IMR-90 (cell line): ENCODE results near the gene CHST8. TPM values are rescaled to one million over a fixed set of nuclear protein-coding genes. Genes with fewer than 3 reads are reported as not detected.

Experiments
- ATAC-seq: fragments of 200-7000 bp; cut with Tn5 transposase; 2 replicates; pipeline ENCODE4 v1.9.1; 2020; ENCODE audit warnings: low read depth, mild to moderate bottlenecking, moderate library complexity
- BruUV-seq: library from RNA; stranded (reverse); fragments of 400-500 nt; replicated peaks from 2 replicates; lab custom pipeline; 2021; lab: Mats Ljungman, UMichigan
- CTCF ChIA-PET: fragments of 300-600 bp; formaldehyde crosslinking; extraction: SDS; loops from one replicate; lab custom pipeline; 2021; ENCODE audit warnings: antibody characterized with exemption; lab: Yijun Ruan, JAX
- POLR2A ChIA-PET: fragments of 300-600 bp; sonication (Branson Sonifier 250); formaldehyde crosslinking; loops from one replicate; lab custom pipeline; 2022; ENCODE audit warnings: antibody characterized with exemption; ENCODE audit not compliant: unreplicated experiment; lab: Charles Lee
- DNase-seq: peaks from one replicate; pipeline ENCODE4 v3.0.0; 2013
- H2AFZ ChIP-seq: replicated peaks from 2 replicates; pipeline ENCODE3; 2013; ENCODE audit warnings: low read length, mild to moderate bottlenecking; ENCODE audit not compliant: poor library complexity
- H2AK5ac ChIP-seq: 2 replicates; pipeline ENCODE4 v1.6.1; 2013; ENCODE audit warnings: low read depth, low read length, inconsistent platforms
- H2AK9ac ChIP-seq: replicated peaks from 2 replicates; pipeline ENCODE3; 2013; ENCODE audit warnings: mild to moderate bottlenecking, low read depth, low read length, moderate library complexity; ENCODE audit not compliant: poor library complexity
- H2BK120ac ChIP-seq: 2 replicates; pipeline ENCODE4 v1.6.1; 2013; ENCODE audit warnings: low read depth, low read length, inconsistent platforms
- H2BK15ac ChIP-seq: 3 replicates; pipeline ENCODE4 v1.6.1; 2013; ENCODE audit warnings: low read depth, low read length, inconsistent platforms
- H2BK20ac ChIP-seq: 2 replicates; pipeline ENCODE4 v1.6.1; 2013; ENCODE audit warnings: low read depth, mild to moderate bottlenecking, inconsistent platforms, low read length, moderate library complexity
- H2BK5ac ChIP-seq: 2 replicates; pipeline ENCODE4 v1.6.1; 2013; ENCODE audit warnings: mild to moderate bottlenecking, low read depth, low read length, inconsistent platforms; ENCODE audit not compliant: poor library complexity, severe bottlenecking
- H3K14ac ChIP-seq: replicated peaks from 2 replicates; pipeline ENCODE4 v1.6.1; 2013; ENCODE audit warnings: low read depth, low read length, inconsistent platforms
- H3K18ac ChIP-seq: 2 replicates; pipeline ENCODE4 v1.6.1; 2013; ENCODE audit warnings: low read depth, low read length, control low read depth
- H3K23ac ChIP-seq: 2 replicates; pipeline ENCODE4 v1.6.1; 2013; ENCODE audit warnings: low read depth, low read length, inconsistent platforms
- H3K27ac ChIP-seq: 2 replicates; pipeline ENCODE4 v1.5.1; 2013; ENCODE audit warnings: mild to moderate bottlenecking, control low read depth, low read length; ENCODE audit not compliant: insufficient read depth
- H3K27me3 ChIP-seq: 2 replicates; pipeline ENCODE4 v1.6.1; 2013; ENCODE audit warnings: low read length; ENCODE audit not compliant: control insufficient read depth, insufficient read depth
- H3K36me3 ChIP-seq: 2 replicates; pipeline ENCODE4 v1.6.1; 2013; ENCODE audit warnings: low read length, mixed read lengths; ENCODE audit not compliant: control insufficient read depth, insufficient read depth
- H3K4ac ChIP-seq: 2 replicates; pipeline ENCODE4 v1.6.1; 2013; ENCODE audit warnings: low read depth, low read length, inconsistent platforms
- H3K4me1 ChIP-seq: 2 replicates; pipeline ENCODE4 v1.6.1; 2013; ENCODE audit warnings: low read length, mixed read lengths; ENCODE audit not compliant: control insufficient read depth, insufficient read depth
- H3K4me2 ChIP-seq: 2 replicates; pipeline ENCODE4 v1.6.1; 2013; ENCODE audit warnings: low read depth, mild to moderate bottlenecking, control low read depth, low read length, moderate library complexity
- H3K4me3 ChIP-seq: 2 replicates; pipeline ENCODE4 v1.5.1; 2013; ENCODE audit warnings: low read depth, mild to moderate bottlenecking, control low read depth, low read length, moderate library complexity; ENCODE audit not compliant: insufficient read depth
- H3K56ac ChIP-seq: 2 replicates; pipeline ENCODE4 v1.6.1; 2013; ENCODE audit warnings: low read length, inconsistent platforms; ENCODE audit not compliant: insufficient read depth; ENCODE audit errors: extremely low read depth
- H3K79me1 ChIP-seq, 2 experiments: 2 replicates each; pipeline ENCODE4 v1.6.1; 2013; ENCODE audit warnings: low read length in 2 of 2, inconsistent platforms in 1 of 2, low read depth in 1 of 2
- H3K9ac ChIP-seq: 2 replicates; pipeline ENCODE4 v1.6.1; 2013; ENCODE audit warnings: low read depth, low read length, control low read depth
- H3K9me1 ChIP-seq: 2 replicates; pipeline ENCODE4 v1.6.1; 2013; ENCODE audit warnings: low read length, inconsistent platforms; ENCODE audit not compliant: insufficient read depth
- H3K9me3 ChIP-seq: 2 replicates; pipeline ENCODE4 v1.6.1; 2013; ENCODE audit warnings: low read length; ENCODE audit not compliant: control insufficient read depth, insufficient read depth
- H4K20me1 ChIP-seq: 2 replicates; pipeline ENCODE4 v1.6.1; 2013; ENCODE audit warnings: low read length, inconsistent platforms; ENCODE audit not compliant: insufficient read depth
- H4K5ac ChIP-seq: 2 replicates; pipeline ENCODE4 v1.6.1; 2013; ENCODE audit warnings: mild to moderate bottlenecking, low read depth, low read length, control low read depth
- H4K8ac ChIP-seq, 2 experiments: 2 replicates each; pipeline ENCODE4 v1.6.1; 2013; ENCODE audit warnings: low read depth in 2 of 2, low read length in 2 of 2, control low read depth in 1 of 2, inconsistent platforms in 1 of 2
- H4K91ac ChIP-seq: 2 replicates; pipeline ENCODE4 v1.6.1; 2013; ENCODE audit warnings: low read depth, low read length, inconsistent platforms; ENCODE audit not compliant: insufficient read depth
- BHLHE40 ChIP-seq: fragments of 150-350 bp; IDR thresholded peaks from 2 replicates; pipeline ENCODE4 v1.6.1; 2016; ENCODE audit warnings: mild to moderate bottlenecking, low read depth, low read length
- CTCF ChIP-seq: conservative IDR thresholded peaks from 2 replicates; pipeline ENCODE4 v1.5.1; 2012; ENCODE audit warnings: mild to moderate bottlenecking, low read depth, low read length, improper control_type of control experiment
- ELK1 ChIP-seq: fragments of 150-350 bp; IDR thresholded peaks from 2 replicates; pipeline ENCODE4 v1.6.1; 2016; ENCODE audit warnings: low read depth, mild to moderate bottlenecking, low read length, moderate library complexity, borderline replicate concordance
- MXI1 ChIP-seq: IDR thresholded peaks from 2 replicates; pipeline ENCODE4 v1.6.1; 2012; ENCODE audit warnings: low read depth, mild to moderate bottlenecking, low read length, moderate library complexity, borderline replicate concordance
- NFE2L2 ChIP-seq: fragments of 150-350 bp; IDR thresholded peaks from 2 replicates; pipeline ENCODE4 v1.6.1; 2016; ENCODE audit warnings: low read depth, mild to moderate bottlenecking, low read length
- SMC3 ChIP-seq: fragments of 150-350 bp; IDR thresholded peaks from 2 replicates; pipeline ENCODE4 v1.6.1; 2016; ENCODE audit warnings: low read depth, mild to moderate bottlenecking, antibody characterized with exemption, low read length, moderate library complexity
- WGBS, 2 experiments: methylation state at CpG; one replicate each; pipeline versions ENCODE4 v1.1.5 to v1.1.7; 2013; ENCODE audit warnings: missing lambda C conversion rate in 2 of 2; ENCODE audit not compliant: insufficient read length in 1 of 2; ENCODE audit errors: extremely low coverage in 2 of 2; 5-methylcytosine and 5-hydroxymethylcytosine counted together
- dilution Hi-C: fragments of 300-500 bp; cut with HindIII; formaldehyde crosslinking; loops from one replicate; pipeline ENCODE4 v1.14.3; 2018; ENCODE audit warnings: low sequenced_read_pairs; ENCODE audit not compliant: unreplicated experiment
- in situ Hi-C: fragments of 300-500 bp; cut with MboI; formaldehyde crosslinking; loops from 3 replicates; pipeline ENCODE4 v1.14.3; 2019; ENCODE audit warnings: low sequenced_read_pairs, inconsistent platforms, mixed read lengths
- intact Hi-C: fragments of 100-400 bp; cut with micrococcal nuclease; formaldehyde crosslinking; loops from 2 replicates; pipeline ENCODE4 v1.10.0; 2022
- polyA plus RNA-seq, 3 experiments: library from polyadenylated mRNA; depleted of rRNA; stranded (reverse); fragments of >200 nt; gene quantifications; 2 replicates each; pipeline ENCODE4 v1.2.3, GENCODE V29; 2012; ENCODE audit warnings: low replicate concordance in 1 of 3
- total RNA-seq: library from RNA; depleted of rRNA; stranded (reverse); fragments of >200 nt; gene quantifications from 2 replicates; pipeline ENCODE4 v1.2.3, GENCODE V29; 2012

CHST8 gene
- total and polyA plus RNA-seq, 2 of the 4 experiments (the other 2 are of a cell fraction): not detected

GRCh38 chr19:33808399-33808798 is 186.6 kb downstream of the CHST8 start:
- Histone ChIP-seq H3K4me3 (no peak overlapping the region), H3K4ac (no peak overlapping the region), H4K5ac (no peak overlapping the region), H3K4me1 (no peaks in the 10 kb centered on the region; the same call in 1 of the 2 replicates), H4K8ac (no peak overlapping the region), H3K9me3 (no peaks in the 10 kb centered on the region), H3K36me3 (peaks cover 51% of the 10 kb centered on the region), H3K14ac (no peak overlapping the region), H3K23ac (no peak overlapping the region), H4K91ac (no peak overlapping the region), H3K9me1 (no peaks in the 10 kb centered on the region; the same call in 1 of the 2 replicates), H2AK9ac (no peak overlapping the region), H3K4me2 (no peak overlapping the region), H2BK15ac (no peak overlapping the region), H2AFZ (no peak overlapping the region), H3K27ac (no peak overlapping the region), H2BK120ac (no peak overlapping the region), H3K9ac (no peak overlapping the region), H2BK20ac (no peak overlapping the region), H3K79me1 (no peaks in the 10 kb centered on the region; a peak in 1 of 4 replicates), H3K27me3 (no peaks in the 10 kb centered on the region), H4K20me1 (0 out of 2 replicates have a peak, but pooled peaks cover 6% of the 10 kb centered on the region), H2AK5ac (no peak overlapping the region), H3K56ac (no peak overlapping the region), H2BK5ac (no peak overlapping the region), H3K18ac (no peak overlapping the region)
- WGBS, 2 experiments: 80% methylated on average over 1 of the region's 1 CpG; no CpG with 5 or more reads in 1 of the 2 experiments
- TF ChIP-seq ELK1 (no peak), SMC3 (no peak), BHLHE40 (no peak), MXI1 (no peak), NFE2L2 (no peak), CTCF (no peak)
- in situ Hi-C loops: no loop called here
- ATAC-seq (no peak), DNase-seq (no peak)
- ChIA-PET CTCF (interaction anchor here (0.9 kb wide), 1 partner anchor 14 kb away, joined by 4 read pairs; no protein-coding TSS in a partner anchor), POLR2A (interaction anchor here (0.5 kb wide), 1 partner anchor 11 kb away, joined by 3 read pairs; no protein-coding TSS in a partner anchor)
- BruUV-seq: no TSS peak
- intact Hi-C loops: no loop called here
- dilution Hi-C loops: no loop called here
